Neuron (in vitro differentiated cells): ENCODE results near the gene B4GALT5.
"Not testable (repeated sequence)": the region's sequence is repeated elsewhere in the genome, so short reads cannot be mapped to it uniquely, and the experiment has no call there.

Experiments
- H2AFZ ChIP-seq: one replicate; pipeline ENCODE4 v1.6.1; 2013; ENCODE audit warnings: low read depth, mild to moderate bottlenecking, inconsistent platforms, low read length, moderate library complexity
- H3K27me3 ChIP-seq: one replicate; pipeline ENCODE4 v1.6.1; 2013; ENCODE audit warnings: low read length; ENCODE audit not compliant: insufficient read depth
- H3K36me3 ChIP-seq: one replicate; pipeline ENCODE4 v1.6.1; 2013; ENCODE audit warnings: low read length; ENCODE audit not compliant: insufficient read depth
- H3K4me1 ChIP-seq: one replicate; pipeline ENCODE4 v1.6.1; 2013; ENCODE audit warnings: low read length; ENCODE audit not compliant: insufficient read depth
- H3K4me3 ChIP-seq: 2 replicates; pipeline ENCODE4 v1.5.1; 2013; ENCODE audit warnings: mild to moderate bottlenecking, low read length, moderate library complexity
- H3K9me3 ChIP-seq: one replicate; pipeline ENCODE4 v1.6.1; 2013; ENCODE audit warnings: low read length

The B4GALT5 gene

GRCh38 chr20:49630396-49630951 is 83.2 kb downstream of the B4GALT5 start:
- no peaks in the 10 kb centered on the region for H3K9me3 ChIP-seq
- no peak overlapping the region for H2AFZ ChIP-seq
- H3K36me3 ChIP-seq = peaks cover 3% of the 10 kb centered on the region
- H3K27me3 ChIP-seq = no peaks in the 10 kb centered on the region
- peaks cover 21% of the 10 kb centered on the region for H3K4me1 ChIP-seq
- H3K4me3 ChIP-seq = no peak overlapping the region

DNA sequence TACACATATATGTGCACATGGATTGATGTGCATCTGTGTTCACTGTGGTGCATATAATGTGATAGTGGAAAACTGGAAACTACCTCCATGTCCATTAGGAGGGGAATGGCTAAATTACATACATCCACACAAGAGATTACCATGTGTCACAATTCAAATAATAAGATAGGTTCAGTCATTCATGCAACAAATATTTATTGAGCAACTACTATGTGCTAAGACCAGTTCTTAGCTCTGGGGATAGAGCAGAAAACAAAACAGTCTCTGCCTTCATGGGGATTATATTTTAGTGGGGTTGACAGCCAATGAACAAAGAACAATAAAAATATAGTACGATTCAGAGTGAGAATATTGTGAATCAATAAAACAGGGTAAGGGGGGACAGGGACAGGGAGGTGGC is 84.1 kb downstream of the B4GALT5 start:
- Histone ChIP-seq H3K9me3 (no peaks in the 10 kb centered on the region), H3K36me3 (peaks cover 3% of the 10 kb centered on the region), H3K4me1 (peaks cover 13% of the 10 kb centered on the region), H3K27me3 (no peaks in the 10 kb centered on the region), H3K4me3 (no peak overlapping the region), H2AFZ (no peak overlapping the region)

GRCh38 chr20:49628280-49628679 is 85.4 kb downstream of the B4GALT5 start:
- H3K4me3 ChIP-seq, H2AFZ ChIP-seq, H3K36me3 ChIP-seq, H3K4me1 ChIP-seq, H3K27me3 ChIP-seq, H3K9me3 ChIP-seq: not testable (repeated sequence)

DNA sequence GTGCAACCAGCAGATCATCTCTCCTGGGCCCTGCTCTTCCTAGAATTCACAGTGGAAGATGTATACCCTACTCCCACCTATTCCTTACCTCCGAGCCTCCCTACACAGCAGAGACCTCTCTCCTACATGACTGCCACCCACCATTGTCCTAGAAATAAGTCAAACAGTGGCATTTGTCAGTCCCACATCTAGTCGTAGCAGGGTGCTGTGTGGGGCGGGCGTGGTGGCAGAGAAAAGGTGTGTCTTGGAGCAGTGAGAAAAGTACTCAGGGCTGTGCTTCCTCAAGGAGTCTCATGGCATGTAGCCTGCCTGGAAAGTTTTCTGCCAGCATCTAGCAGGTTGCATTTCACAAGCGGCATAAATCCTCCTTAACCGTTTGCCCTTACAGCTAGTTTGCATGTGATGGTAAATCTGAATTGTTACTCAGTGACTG is 86.3 kb downstream of the B4GALT5 start:
- Histone ChIP-seq H3K4me1 (no peaks in the 10 kb centered on the region), H3K4me3 (no peak overlapping the region), H2AFZ (no peak overlapping the region), H3K9me3 (no peaks in the 10 kb centered on the region), H3K27me3 (no peaks in the 10 kb centered on the region), H3K36me3 (no peaks in the 10 kb centered on the region)

- H3K27me3 ChIP-seq, H3K36me3 ChIP-seq, H2AFZ ChIP-seq, H3K9me3 ChIP-seq, H3K4me3 ChIP-seq, H3K4me1 ChIP-seq: not testable (repeated sequence)
Observed at GRCh38 chr20:49624988-49625387, 88.7 kb downstream of the B4GALT5 start.

DNA sequence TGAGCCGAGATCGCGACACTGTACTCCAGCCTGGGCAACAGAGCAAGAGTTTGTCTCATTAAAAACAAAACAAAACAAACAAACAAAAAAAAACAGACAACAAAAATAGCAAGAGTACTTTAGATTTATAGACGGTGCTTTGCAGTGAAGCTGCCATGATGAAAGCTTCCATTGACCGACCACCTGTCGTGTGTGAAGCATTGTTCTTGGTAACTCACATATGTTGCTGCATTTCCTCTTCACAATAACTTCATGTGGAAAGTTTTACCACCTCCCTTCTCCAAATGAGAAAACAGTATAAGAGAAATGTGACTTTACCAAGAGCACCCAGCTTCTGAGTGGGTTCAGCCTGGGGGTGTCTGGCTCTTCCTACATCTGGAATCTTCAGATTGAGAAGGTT is 89.4 kb downstream of the B4GALT5 start:
- Histone ChIP-seq H3K27me3 (no peaks in the 10 kb centered on the region), H3K4me3 (no peak overlapping the region), H2AFZ (no peak overlapping the region), H3K9me3 (no peaks in the 10 kb centered on the region), H3K4me1 (peaks cover 7% of the 10 kb centered on the region), H3K36me3 (no peaks in the 10 kb centered on the region)

- no peaks in the 10 kb centered on the region for H3K36me3 ChIP-seq
- peaks cover 7% of the 10 kb centered on the region for H3K4me1 ChIP-seq
- no peak overlapping the region for H2AFZ ChIP-seq
- no peak overlapping the region for H3K4me3 ChIP-seq
- H3K27me3 ChIP-seq = no peaks in the 10 kb centered on the region
- no peaks in the 10 kb centered on the region for H3K9me3 ChIP-seq
Observed at GRCh38 chr20:49622243-49622642, 91.4 kb downstream of the B4GALT5 start.

DNA sequence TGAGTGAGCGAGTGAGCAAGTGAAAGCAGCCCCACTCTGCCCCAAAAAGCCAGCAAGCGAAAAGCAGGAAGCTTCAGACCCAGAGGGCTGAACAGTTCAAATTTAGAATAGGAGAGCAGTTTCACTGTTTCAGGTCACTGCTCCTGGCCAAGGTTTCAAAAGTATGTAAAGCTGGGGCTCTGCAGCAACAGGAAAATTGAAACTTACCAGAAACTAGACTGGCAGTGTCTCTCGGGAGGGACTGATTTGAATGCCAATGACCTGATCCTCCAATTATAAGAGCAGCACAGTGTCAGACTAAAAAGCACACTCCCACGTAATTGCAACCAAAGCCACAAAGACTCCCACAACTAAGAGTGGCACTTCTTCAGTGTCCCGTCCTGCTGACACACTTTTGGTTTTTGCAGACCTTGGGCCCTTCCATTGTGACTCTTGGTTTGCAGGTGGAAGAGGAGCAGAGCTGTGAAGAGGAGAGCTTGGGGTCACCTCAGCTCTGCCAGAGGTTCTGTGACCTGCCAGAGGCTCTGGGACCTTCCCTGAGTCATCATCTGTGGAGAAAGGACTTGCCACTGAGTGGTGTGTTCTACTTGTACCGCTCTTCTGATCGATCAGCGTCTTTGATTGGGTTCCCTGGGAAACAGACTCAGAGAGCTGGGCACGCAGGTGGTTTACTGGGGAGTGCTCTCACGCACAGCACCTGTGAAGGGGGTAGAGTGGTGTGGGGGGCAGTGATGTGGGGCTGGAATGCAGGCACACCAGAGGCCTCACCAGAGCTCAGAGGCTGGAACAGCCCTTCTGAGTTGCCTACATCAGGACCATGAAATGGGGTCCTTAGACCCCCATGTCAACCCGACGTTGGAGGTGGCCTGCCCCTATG is 93.1 kb downstream of the B4GALT5 start:
- Histone ChIP-seq H3K4me3 (no peak overlapping the region), H3K4me1 (peaks cover 7% of the 10 kb centered on the region), H2AFZ (no peak overlapping the region), H3K9me3 (no peaks in the 10 kb centered on the region), H3K36me3 (no peaks in the 10 kb centered on the region), H3K27me3 (no peaks in the 10 kb centered on the region)

GRCh38 chr20:49619113-49620048 is 94.3 kb downstream of the B4GALT5 start:
- no peaks in the 10 kb centered on the region for H3K9me3 ChIP-seq
- peaks cover 7% of the 10 kb centered on the region for H3K4me1 ChIP-seq
- H3K27me3 ChIP-seq = no peaks in the 10 kb centered on the region
- no peak overlapping the region for H2AFZ ChIP-seq
- H3K4me3 ChIP-seq = no peak overlapping the region
- no peaks in the 10 kb centered on the region for H3K36me3 ChIP-seq

DNA sequence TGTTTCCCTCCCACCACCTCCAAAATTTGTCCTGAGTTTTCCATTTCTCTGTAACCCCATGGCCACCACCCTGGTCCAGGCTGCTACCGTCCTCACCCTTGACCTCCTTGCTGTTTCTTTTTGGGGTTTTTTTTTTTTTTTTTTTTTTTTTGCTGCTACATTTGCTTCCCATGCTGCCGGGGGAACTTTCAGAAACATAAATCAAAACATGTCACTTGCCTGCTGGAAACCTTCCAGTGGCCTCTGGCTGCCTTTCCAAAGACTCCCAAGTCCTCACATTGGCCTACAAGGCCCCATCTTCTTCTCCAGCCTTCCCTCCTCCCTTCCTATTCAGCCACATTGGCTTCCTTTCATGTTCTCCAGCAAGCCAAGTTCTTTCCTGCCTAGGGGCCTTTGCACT is 95.4 kb downstream of the B4GALT5 start:
- H3K9me3 ChIP-seq = no peaks in the 10 kb centered on the region
- no peak overlapping the region for H3K4me3 ChIP-seq
- H3K36me3 ChIP-seq = no peaks in the 10 kb centered on the region
- H3K4me1 ChIP-seq = peaks cover 7% of the 10 kb centered on the region
- H3K27me3 ChIP-seq = no peaks in the 10 kb centered on the region
- H2AFZ ChIP-seq = no peak overlapping the region

- not testable (repeated sequence) for H3K27me3 ChIP-seq, H2AFZ ChIP-seq
Observed at GRCh38 chr20:49617394-49617793, 96.3 kb downstream of the B4GALT5 start.

GRCh38 chr20:49616154-49617007 is 97.3 kb downstream of the B4GALT5 start:
- Histone ChIP-seq H3K36me3 (no peaks in the 10 kb centered on the region), H3K4me3 (no peak overlapping the region), H3K9me3 (no peaks in the 10 kb centered on the region), H3K4me1 (peaks cover 7% of the 10 kb centered on the region), H2AFZ (no peak overlapping the region), H3K27me3 (no peaks in the 10 kb centered on the region)

More at GRCh38 chr20:49617394-49617793, 96.3 kb downstream of the B4GALT5 start:
- H3K36me3 ChIP-seq, H3K4me1 ChIP-seq, H3K4me3 ChIP-seq, H3K9me3 ChIP-seq: not testable (repeated sequence)
